ENCODE data around the gene TAF11L5.

DNA sequence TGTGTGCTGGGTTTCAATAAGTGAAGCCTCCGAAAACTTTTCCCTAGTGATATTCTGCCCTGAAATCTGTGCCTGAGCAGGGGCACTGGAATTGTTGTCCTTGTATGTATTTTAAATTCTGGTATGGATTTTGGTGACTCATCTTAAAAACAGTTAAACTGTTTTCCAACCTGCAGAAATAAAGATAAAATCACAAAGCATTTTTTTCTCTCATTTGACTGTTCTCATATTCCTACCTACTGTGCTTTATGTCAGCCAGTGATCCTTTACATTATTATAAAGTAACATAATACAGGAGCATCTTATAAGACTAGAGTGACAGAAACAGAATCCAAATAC lies 37.9 kb upstream of the TAF11L5 start:
- TF ChIP-seq EZH2 (IDR thresholded peaks at IDR 0.05; ENCODE audit: insufficient read depth, poor library complexity, severe bottlenecking) = no peak
- TF ChIP-seq EZH2phosphoT487 (IDR thresholded peaks at IDR 0.05; ENCODE audit: insufficient read depth, low read depth) = no peak
